GM12878 (cell line): ENCODE results near the gene CYREN. TPM values are rescaled to one million over a fixed set of nuclear protein-coding genes. Genes with fewer than 3 reads are reported as not detected.

Experiments used
- BHLHE40 ChIP-seq, 2 experiments: fragments of 450-650 bp in 1 of 2; IDR thresholded peaks; 2 replicates each; pipeline ENCODE4 v1.6.1; 2011 to 2017; ENCODE audit warnings: low read depth in 2 of 2, borderline replicate concordance in 1 of 2, improper control_type of control experiment in 1 of 2, low read length in 1 of 2, mild to moderate bottlenecking in 1 of 2
- CTCF ChIP-seq, 3 experiments: IDR thresholded peaks in 2 of 3; conservative IDR thresholded peaks in 1 of 3; 2 replicates each; pipeline ENCODE4 v1.5.1; 2011; ENCODE audit warnings: low read depth in 3 of 3, low read length in 3 of 3, mild to moderate bottlenecking in 3 of 3, control low read depth in 2 of 3, moderate library complexity in 2 of 3, inconsistent platforms in 1 of 3, mixed read lengths in 1 of 3; ENCODE audit not compliant: control insufficient read depth in 2 of 3, insufficient read depth in 1 of 3; ENCODE audit errors: extremely low read depth in 1 of 3
- IKZF2 ChIP-seq, 2 experiments: fragments of 450-650 bp; IDR thresholded peaks; 2 replicates each; pipeline ENCODE4 v1.6.1; 2017; ENCODE audit warnings: mild to moderate bottlenecking in 2 of 2, moderate library complexity in 2 of 2
- POU2F2 ChIP-seq: IDR thresholded peaks from 3 replicates; pipeline ENCODE4 v1.6.1; 2011; ENCODE audit warnings: low read depth, mild to moderate bottlenecking, low read length, borderline replicate concordance
- RAD21 ChIP-seq: IDR thresholded peaks from 2 replicates; pipeline ENCODE4 v1.6.1; 2011; ENCODE audit warnings: mild to moderate bottlenecking, low read depth, low read length, moderate library complexity; ENCODE audit not compliant: insufficient read depth
- RELB ChIP-seq: fragments of 450-650 bp; IDR thresholded peaks from 2 replicates; pipeline ENCODE4 v1.6.1; 2017; ENCODE audit warnings: low read depth, mild to moderate bottlenecking, moderate library complexity
- RUNX3 ChIP-seq: IDR thresholded peaks from 2 replicates; pipeline ENCODE4 v1.6.1; 2012; ENCODE audit warnings: low read length, inconsistent platforms
- polyA plus RNA-seq, 11 experiments: library from polyadenylated mRNA; depleted of rRNA in 4 of 11; unstranded in 6 of 11; stranded (reverse) in 5 of 11; fragments of >200 nt; fragmentation: Nextera tagmentation in 4 of 11; fragmentation: Illumina TruSeq in 1 of 11; extraction: Ambion mirVana in 4 of 11; extraction: Trizol in 1 of 11; gene quantifications; 1 replicate in 1 of 11; 2 replicates in 10 of 11; pipeline versions ENCODE4 v1.2.1 to v1.2.3, GENCODE V29; 2011 to 2016; ENCODE audit warnings: inconsistent platforms in 2 of 11, missing spikeins in 2 of 11, low read depth in 1 of 11
- total RNA-seq, 4 experiments: library from RNA; depleted of rRNA in 3 of 4; stranded (reverse); fragments of >200 nt in 3 of 4; fragmentation: Illumina TruSeq in 1 of 4; extraction: Trizol in 1 of 4; gene quantifications; 2 replicates each; pipeline versions ENCODE4 v1.2.1 to v1.2.3, GENCODE V29; 2013 to 2021

CYREN gene
- total and polyA plus RNA-seq, 10 of the 15 experiments (the other 5 are each of a cell fraction or from before 2014, with no cell fraction given), result 8.7 to 64.3 (median 55.7) TPM

DNA sequence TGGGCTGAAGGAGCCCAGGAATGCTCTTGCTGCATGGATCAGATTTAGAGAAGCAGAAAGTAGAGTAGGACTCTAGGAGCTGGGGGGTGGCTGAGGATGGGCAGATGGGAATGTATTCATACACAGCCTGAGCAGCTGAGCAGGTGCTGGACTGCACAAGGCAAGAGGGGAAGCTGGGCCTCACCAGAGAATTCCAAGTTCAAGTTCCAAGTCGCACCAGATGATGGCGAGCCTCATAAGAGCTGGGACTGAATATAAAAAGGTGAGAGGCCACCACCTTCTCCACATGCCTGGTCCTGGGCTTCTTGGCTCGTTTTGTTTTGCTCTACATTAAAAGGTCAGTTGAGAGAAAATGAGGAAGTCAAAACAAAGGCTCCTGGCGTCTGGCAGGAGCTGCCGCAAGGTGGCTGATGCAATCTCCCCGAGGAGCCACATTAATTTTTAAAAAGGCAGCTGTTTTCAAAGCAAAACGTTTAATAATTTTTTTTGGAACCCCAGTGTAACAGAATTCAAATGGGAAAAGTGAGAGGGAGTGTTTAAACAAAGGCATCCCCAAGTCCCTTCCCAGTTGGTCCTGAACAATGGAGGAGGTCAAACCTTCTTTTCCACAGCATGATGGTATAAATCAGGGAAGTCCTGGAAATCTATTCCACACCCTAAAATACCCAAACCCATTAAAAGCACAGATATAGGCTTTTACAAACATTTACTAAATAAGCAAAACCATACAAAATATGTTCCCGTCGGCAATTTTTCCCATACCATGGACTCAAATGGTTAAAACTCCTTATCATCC lies 9.5 kb downstream of the CYREN start (continued):
- TF ChIP-seq IKZF2 (IDR thresholded peaks at IDR 0.05), result peak; percentile 41 to 42; a peak in 3 of 4 replicates
- peak; percentile 37; the same call in 1 of the 2 replicates for TF ChIP-seq RELB
- TF ChIP-seq RUNX3, result 0 out of 2 replicates have a peak, but pooled peaks have one; percentile 8
- TF ChIP-seq RAD21, result peak; percentile 17; the same call in 1 of the 2 replicates
- peak in 1 of 3 experiments; percentile 5; a peak in 2 of 6 replicates for TF ChIP-seq CTCF (IDR thresholded peaks at IDR 0.05 in 2 of 3, conservative IDR thresholded peaks at IDR 0.05 in 1 of 3; ENCODE audit: control insufficient read depth in 2 of 3, extremely low read depth in 1 of 3, insufficient read depth in 1 of 3, low read depth in 3 of 3, low read length in 3 of 3)
- TF ChIP-seq BHLHE40 (IDR thresholded peaks at IDR 0.05; ENCODE audit: borderline replicate concordance in 1 of 2, low read depth in 2 of 2, low read length in 1 of 2), result peak in 1 of 2 experiments; percentile 13; a peak in 1 of 4 replicates
- TF ChIP-seq POU2F2, result no peak
- TF ChIP-seq, all 136 proteins: peak for 14
